Activated T-cell treated with anti-CD3 and anti-CD28 coated beads, Interleukin-2, amount 50 U/mL, for 72 hours (primary cell): ENCODE measurements around the gene CACNG3. TPM values are rescaled to one million over a fixed set of nuclear protein-coding genes. Genes with fewer than 3 reads are reported as not detected.

ENCODE experiments used
- ATAC-seq, 2 donors: fragments of 150-1000 bp; cut with Tn5 transposase; replicated peaks in 1 of 2; 2 replicates each; pipeline ENCODE4 v1.10.0; 2021; ENCODE audit warnings: moderate library complexity in 2 of 2, mild to moderate bottlenecking in 1 of 2
- DNase-seq, 2 donors: peaks; one replicate each; pipeline ENCODE4 v3.0.0; 2021 to 2022; ENCODE audit warnings: mixed read lengths in 1 of 2
- H3K27ac Mint-ChIP-seq: one replicate; pipeline ENCODE4 v1.8.0; 2022; ENCODE audit warnings: mild to moderate bottlenecking, moderate library complexity, mixed read lengths
- H3K27me3 Mint-ChIP-seq: one replicate; pipeline ENCODE4 v1.8.0; 2022; ENCODE audit warnings: low read depth, mixed read lengths
- H3K36me3 Mint-ChIP-seq, 2 donors: one replicate each; pipeline ENCODE4 v1.8.0; 2022; ENCODE audit warnings: mixed read lengths in 2 of 2, mild to moderate bottlenecking in 1 of 2; ENCODE audit not compliant: insufficient read depth in 2 of 2
- H3K4me1 Mint-ChIP-seq: one replicate; pipeline ENCODE4 v1.8.0; 2022; ENCODE audit warnings: low read depth, mixed read lengths
- H3K4me3 Mint-ChIP-seq, 2 donors: one replicate each; pipeline ENCODE4 v1.8.0; 2022; ENCODE audit warnings: mild to moderate bottlenecking in 2 of 2, mixed read lengths in 2 of 2, moderate library complexity in 2 of 2
- H3K9me3 Mint-ChIP-seq, 2 donors: one replicate each; pipeline ENCODE4 v1.8.0; 2022; ENCODE audit warnings: mixed read lengths in 2 of 2
- total RNA-seq, 2 donors: library from RNA; stranded (reverse); gene quantifications; one replicate each; pipeline ENCODE4 v1.2.3, GENCODE V29; 2022

The CACNG3 gene
- total RNA-seq, 2 donors from 2014 or later = not detected

- H3K27ac Mint-ChIP-seq = no peak overlapping the region
- no peaks in the 10 kb centered on the region for H3K9me3 Mint-ChIP-seq
Measured at GRCh38 chr16:24348545-24349290, 92.6 kb downstream of the CACNG3 start.

DNA sequence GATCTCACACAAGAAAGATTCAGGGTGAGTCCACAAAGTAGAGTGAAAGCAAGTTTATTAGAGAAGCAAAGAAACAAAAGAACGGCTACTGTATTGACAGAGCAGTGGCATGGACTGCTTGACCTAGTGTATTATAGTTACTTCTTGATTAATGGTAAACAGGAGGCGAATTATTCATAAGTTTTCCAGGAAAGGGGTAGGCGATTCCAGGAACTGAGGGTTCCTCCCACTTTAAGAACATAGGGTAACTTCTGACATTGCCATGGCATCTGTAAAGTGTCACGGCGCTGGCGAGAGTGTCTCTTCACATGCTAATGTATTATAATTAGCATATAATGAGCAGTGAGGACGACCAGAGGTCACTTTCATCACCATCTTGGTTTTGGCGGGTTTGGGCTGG is 93.2 kb downstream of the CACNG3 start:
- Mint-ChIP-seq H3K9me3 (no peaks in the 10 kb centered on the region), H3K4me3 (no peak overlapping the region), H3K4me1 (peaks cover 17% of the 10 kb centered on the region), H3K36me3 (no peaks in the 10 kb centered on the region), H3K27me3 (peaks cover 7% of the 10 kb centered on the region), H3K27ac (no peak overlapping the region)
- DNase-seq (no peak), ATAC-seq (no peak)

More at GRCh38 chr16:24348545-24349290, 92.6 kb downstream of the CACNG3 start:
- Mint-ChIP-seq H3K27me3 (peaks cover 7% of the 10 kb centered on the region), H3K4me3 (no peak overlapping the region), H3K4me1 (peaks cover 17% of the 10 kb centered on the region), H3K36me3 (no peaks in the 10 kb centered on the region)
- DNase-seq (no peak), ATAC-seq (peak; percentile 46 to 77)

DNA sequence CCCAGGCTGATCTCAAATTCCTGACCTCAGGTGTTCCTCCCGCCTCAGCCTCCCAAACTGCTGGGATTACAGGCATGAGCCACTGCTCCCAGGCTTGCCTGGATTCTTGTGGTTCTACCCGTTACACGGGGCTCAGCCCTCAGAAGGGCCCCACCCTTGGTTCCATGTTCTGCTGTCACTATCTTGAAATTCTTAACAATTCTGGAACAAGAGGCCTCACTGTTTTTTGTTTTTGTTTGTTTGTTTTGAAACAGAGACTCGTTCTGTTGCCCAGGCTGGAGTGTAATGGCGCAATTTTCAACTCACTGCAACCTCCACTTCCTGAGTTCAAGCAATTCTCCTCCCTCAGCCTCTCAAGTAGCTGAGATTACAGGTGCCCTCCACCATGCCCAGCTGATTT is 96.6 kb downstream of the CACNG3 start:
- DNase-seq = no peak
- no peak overlapping the region for H3K27ac Mint-ChIP-seq
- no peak for ATAC-seq
- H3K4me3 Mint-ChIP-seq = no peak overlapping the region
- no peaks in the 10 kb centered on the region for H3K27me3 Mint-ChIP-seq
- no peaks in the 10 kb centered on the region for H3K36me3 Mint-ChIP-seq
- H3K4me1 Mint-ChIP-seq = peaks cover 7% of the 10 kb centered on the region
- H3K9me3 Mint-ChIP-seq = peaks cover 0 to 4% of the 10 kb centered on the region in 2 donors

- Mint-ChIP-seq H3K4me3 (no peak overlapping the region), H3K4me1 (peaks cover 3% of the 10 kb centered on the region), H3K27ac (no peak overlapping the region), H3K36me3 (no peaks in the 10 kb centered on the region), H3K27me3 (no peaks in the 10 kb centered on the region), H3K9me3 (peaks cover 0 to 4% of the 10 kb centered on the region in 2 donors)
- no peak for DNase-seq
- no peak for ATAC-seq
Measured at GRCh38 chr16:24353622-24354021, 97.5 kb downstream of the CACNG3 start.

GRCh38 chr16:24357511-24357910 is 101.4 kb downstream of the CACNG3 start:
- Mint-ChIP-seq H3K27ac (no peak overlapping the region), H3K27me3 (peaks cover 8% of the 10 kb centered on the region), H3K9me3 (peaks cover 0 to 8% of the 10 kb centered on the region in 2 donors), H3K36me3 (no peaks in the 10 kb centered on the region), H3K4me3 (no peak overlapping the region), H3K4me1 (no peaks in the 10 kb centered on the region)
- ATAC-seq (no peak), DNase-seq (no peak)

GRCh38 chr16:24358117-24358516 is 102.0 kb downstream of the CACNG3 start:
- no peaks in the 10 kb centered on the region for H3K4me1 Mint-ChIP-seq

DNA sequence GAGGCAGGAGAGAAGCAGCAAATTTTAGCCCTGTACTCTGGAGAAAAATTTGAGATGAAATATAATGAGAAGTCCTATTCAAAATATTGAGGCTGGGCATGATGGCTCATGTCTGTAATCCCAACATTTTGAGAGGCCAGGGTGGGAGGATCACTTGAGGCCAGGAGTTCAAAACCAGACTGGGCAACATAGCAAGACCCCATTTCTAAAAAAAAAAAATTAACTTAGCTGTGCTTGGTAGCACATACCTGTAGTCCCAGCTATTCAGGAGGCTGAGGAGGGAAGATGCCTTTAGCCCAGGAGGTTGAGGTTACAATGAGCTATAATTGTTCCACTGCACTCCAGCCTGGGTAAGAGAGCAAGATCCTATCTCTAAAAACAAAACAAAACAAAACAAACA is 103.4 kb downstream of the CACNG3 start:
- Mint-ChIP-seq H3K9me3 (peaks cover 0 to 8% of the 10 kb centered on the region in 2 donors), H3K27ac (no peak overlapping the region), H3K4me1 (no peaks in the 10 kb centered on the region), H3K27me3 (peaks cover 18% of the 10 kb centered on the region), H3K4me3 (no peak overlapping the region), H3K36me3 (no peaks in the 10 kb centered on the region)
- DNase-seq (no peak), ATAC-seq (no peak)

More at GRCh38 chr16:24358117-24358516, 102.0 kb downstream of the CACNG3 start:
- Mint-ChIP-seq H3K36me3 (no peaks in the 10 kb centered on the region), H3K4me3 (no peak overlapping the region), H3K9me3 (peaks cover 0 to 8% of the 10 kb centered on the region in 2 donors), H3K27ac (no peak overlapping the region), H3K27me3 (peaks cover 14% of the 10 kb centered on the region)
- ATAC-seq (no peak), DNase-seq (no peak)

DNA sequence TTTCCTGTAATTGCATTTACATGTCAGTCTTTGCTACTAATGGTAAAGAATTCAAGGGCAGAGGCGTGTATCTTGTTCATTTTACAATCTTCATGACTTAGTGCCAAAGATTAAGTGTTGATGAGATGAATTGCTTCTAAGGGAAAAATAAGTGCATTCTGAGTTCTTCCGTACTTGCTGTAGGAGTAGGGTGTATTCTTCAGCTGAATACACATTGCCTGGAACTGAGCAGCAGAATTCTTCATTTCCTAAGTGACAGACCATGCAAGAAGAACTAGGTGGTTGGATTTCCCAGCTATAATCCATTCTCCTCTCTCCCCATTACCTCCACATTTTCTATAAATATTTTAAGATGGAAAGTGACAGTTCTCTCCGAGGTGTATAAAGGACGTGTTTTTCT is 104.8 kb downstream of the CACNG3 start:
- H3K9me3 Mint-ChIP-seq = peaks cover 0 to 8% of the 10 kb centered on the region in 2 donors
- no peaks in the 10 kb centered on the region for H3K4me1 Mint-ChIP-seq

GRCh38 chr16:24364596-24364995 is 108.5 kb downstream of the CACNG3 start:
- no peak for ATAC-seq
- Mint-ChIP-seq H3K4me3 (no peak overlapping the region), H3K4me1 (no peaks in the 10 kb centered on the region), H3K36me3 (no peaks in the 10 kb centered on the region), H3K9me3 (peaks cover 0 to 4% of the 10 kb centered on the region in 2 donors), H3K27ac (no peak overlapping the region), H3K27me3 (peaks cover 18% of the 10 kb centered on the region)
- no peak for DNase-seq

More for the DNA sequence above, 104.8 kb downstream of the CACNG3 start:
- no peak for ATAC-seq
- Mint-ChIP-seq H3K27me3 (peaks cover 18% of the 10 kb centered on the region), H3K36me3 (no peaks in the 10 kb centered on the region), H3K27ac (no peak overlapping the region), H3K4me3 (no peak overlapping the region)
- no peak for DNase-seq

DNA sequence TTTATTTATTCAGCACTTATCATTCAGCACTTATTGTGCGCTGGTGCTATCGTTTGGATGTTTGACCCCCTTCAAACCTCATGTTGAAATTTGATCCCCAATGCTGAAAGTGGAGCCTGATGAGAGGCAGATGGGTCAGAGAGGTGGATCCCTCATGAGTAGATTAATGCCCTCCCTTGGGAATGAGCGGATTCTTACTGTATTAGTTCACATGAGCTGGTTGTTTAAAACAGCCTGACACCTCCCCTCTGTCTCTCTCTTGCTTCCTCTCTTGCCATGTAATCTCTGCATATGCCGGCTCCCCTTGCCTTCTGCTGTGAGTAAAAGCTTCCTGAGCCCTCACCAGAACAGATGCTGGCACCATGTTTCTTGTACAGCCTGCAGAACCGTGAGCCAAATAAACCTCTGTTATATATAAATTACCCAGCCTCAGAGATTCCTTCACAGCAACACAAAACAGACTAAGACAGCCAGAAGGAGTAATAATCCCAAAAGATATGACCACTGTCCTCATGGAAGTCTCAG is 111.1 kb downstream of the CACNG3 start:
- H3K27ac Mint-ChIP-seq = no peak overlapping the region
- H3K4me1 Mint-ChIP-seq = no peaks in the 10 kb centered on the region
- no peaks in the 10 kb centered on the region for H3K36me3 Mint-ChIP-seq
- no peak overlapping the region for H3K4me3 Mint-ChIP-seq
- H3K27me3 Mint-ChIP-seq = peaks cover 12% of the 10 kb centered on the region
- ATAC-seq (no peak), DNase-seq (no peak)
- peaks cover 0 to 3% of the 10 kb centered on the region in 2 donors for H3K9me3 Mint-ChIP-seq

DNA sequence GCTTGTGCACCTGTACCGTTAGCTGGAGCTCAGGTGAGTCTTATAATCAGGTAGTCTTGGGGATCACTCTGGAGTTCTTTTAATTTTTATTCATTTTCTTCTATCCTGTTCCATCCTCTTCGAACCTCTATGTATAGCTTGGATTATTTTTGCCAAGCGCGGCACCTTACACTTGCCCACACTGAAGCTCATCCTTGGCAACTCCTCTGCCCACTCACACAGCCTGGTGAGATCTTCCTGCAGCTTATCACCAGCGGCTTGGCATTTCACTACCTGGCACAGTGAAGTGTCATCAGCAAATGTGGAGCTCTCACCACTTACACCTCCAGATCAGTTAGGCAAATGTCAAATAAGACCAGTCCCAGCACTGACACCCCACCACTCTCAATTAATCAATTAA is 116.7 kb downstream of the CACNG3 start:
- ATAC-seq = no peak
- no peak for DNase-seq
- Mint-ChIP-seq H3K4me1 (no peaks in the 10 kb centered on the region), H3K27ac (no peak overlapping the region), H3K27me3 (no peaks in the 10 kb centered on the region), H3K36me3 (no peaks in the 10 kb centered on the region), H3K9me3 (peaks cover 5 to 6% of the 10 kb centered on the region in 2 donors), H3K4me3 (no peak overlapping the region)

DNA sequence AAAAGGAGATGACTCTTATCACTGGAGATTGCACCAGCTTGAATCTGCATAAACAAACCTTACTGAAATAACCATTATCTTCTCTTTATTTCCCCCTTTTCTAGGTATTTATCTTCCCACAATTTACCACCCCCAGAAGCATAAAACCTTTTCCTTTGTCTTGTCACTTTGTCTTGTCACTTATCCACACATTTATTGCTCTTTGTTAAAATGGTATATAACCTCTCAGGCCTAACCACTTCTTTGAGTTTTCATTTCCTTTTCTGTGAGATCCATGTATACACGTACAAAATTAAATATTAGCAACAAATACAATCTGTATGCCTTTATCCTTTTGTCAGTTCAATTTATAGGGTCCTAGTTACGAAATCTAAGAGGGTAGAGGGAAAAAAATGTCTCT is 122.9 kb downstream of the CACNG3 start:
- DNase-seq = no peak
- H3K4me1 Mint-ChIP-seq = no peaks in the 10 kb centered on the region
- H3K36me3 Mint-ChIP-seq = peaks cover 5 to 8% of the 10 kb centered on the region in 2 donors
- H3K9me3 Mint-ChIP-seq = peaks cover 12 to 18% of the 10 kb centered on the region in 2 donors
- peaks cover 2% of the 10 kb centered on the region for H3K27me3 Mint-ChIP-seq
- no peak for ATAC-seq
- no peak overlapping the region for H3K4me3 Mint-ChIP-seq
- H3K27ac Mint-ChIP-seq = no peak overlapping the region

GRCh38 chr16:24381470-24382118 is 125.5 kb downstream of the CACNG3 start:
- Mint-ChIP-seq H3K36me3 (peaks cover 5 to 8% of the 10 kb centered on the region in 2 donors), H3K27me3 (peaks cover 4% of the 10 kb centered on the region), H3K27ac (no peak overlapping the region), H3K4me1 (no peaks in the 10 kb centered on the region), H3K9me3 (peaks cover 12 to 18% of the 10 kb centered on the region in 2 donors), H3K4me3 (no peak overlapping the region)
- DNase-seq = no peak
- ATAC-seq = no peak
